HG03460 (cell line): ENCODE measurements around the gene COA1.
A peak's percentile ranks its signal among the peaks of the same experiment; 100 is the strongest.
"Not testable (repeated sequence)": the region's sequence is repeated elsewhere in the genome, so short reads cannot be mapped to it uniquely, and the experiment has no call there.

Experiments used
- ATAC-seq: cut with Tn5 transposase; IDR thresholded peaks from one replicate; pipeline ENCODE4 v1.9.1; 2021; ENCODE audit not compliant: unreplicated experiment

The COA1 gene

GRCh38 chr7:43729214-43729923 is at the start of gene COA1:
Gene COA1 (minus strand): TSS chr7:43729523. CDS start chr7:43648614, 80,909 bp downstream.
- ATAC-seq = peak; percentile 84

- ATAC-seq = not testable (repeated sequence)
These were observed 49.1 kb upstream of the COA1 start for GRCh38 chr7:43778293-43779044.

GRCh38 chr7:43775255-43775654 is 45.9 kb upstream of the COA1 start:
- ATAC-seq = not testable (repeated sequence)

GRCh38 chr7:43773268-43773667 is 43.9 kb upstream of the COA1 start:
- ATAC-seq = not testable (repeated sequence)

- no peak for ATAC-seq
These were observed 42.2 kb upstream of the COA1 start for GRCh38 chr7:43771573-43771972.

- ATAC-seq = no peak
These were observed 41.8 kb upstream of the COA1 start for GRCh38 chr7:43771128-43771527.

- no peak for ATAC-seq
These were observed 40.6 kb upstream of the COA1 start for GRCh38 chr7:43769791-43770465.

GRCh38 chr7:43769281-43769680 is 40.0 kb upstream of the COA1 start:
- ATAC-seq = no peak

- no peak for ATAC-seq
These were observed 39.6 kb upstream of the COA1 start for GRCh38 chr7:43768887-43769272.

- no peak for ATAC-seq
These were observed 39.0 kb upstream of the COA1 start for GRCh38 chr7:43768201-43768886.

GRCh38 chr7:43767311-43767710 is 38.0 kb upstream of the COA1 start:
- no peak for ATAC-seq

GRCh38 chr7:43766564-43766963 is 37.2 kb upstream of the COA1 start:
- no peak for ATAC-seq

GRCh38 chr7:43764807-43765491 is 35.6 kb upstream of the COA1 start:
- no peak for ATAC-seq

GRCh38 chr7:43764039-43764761 is 34.9 kb upstream of the COA1 start:
- ATAC-seq = no peak

GRCh38 chr7:43763183-43763582 is 33.9 kb upstream of the COA1 start:
- ATAC-seq = no peak

- ATAC-seq = no peak
These were observed 32.8 kb upstream of the COA1 start for GRCh38 chr7:43761938-43762692.

- no peak for ATAC-seq
These were observed 32.1 kb upstream of the COA1 start for GRCh38 chr7:43761382-43761781.

GRCh38 chr7:43760861-43761260 is 31.5 kb upstream of the COA1 start:
- no peak for ATAC-seq
